Right renal pelvis (tissue), 4 donors: ENCODE data around the gene PSMC3IP. TPM values are rescaled to one million over a fixed set of nuclear protein-coding genes. Genes with fewer than 3 reads are reported as not detected.
A peak's percentile ranks its signal among the peaks of the same experiment; 100 is the strongest.
"Not testable (repeated sequence)": the region's sequence is repeated elsewhere in the genome, so short reads cannot be mapped to it uniquely, and the experiment has no call there.

Source experiments
- DNase-seq, 4 donors: peaks; one replicate each; pipeline ENCODE4 v3.0.0-alpha.2; 2013; ENCODE audit warnings: low read depth in 4 of 4, low spot score in 3 of 4, missing footprints in 1 of 4
- polyA plus RNA-seq, 4 donors: library from polyadenylated mRNA; unstranded; fragments of 120-200 nt; gene quantifications; one replicate each; pipeline ENCODE4 v1.2.1, GENCODE V29; 2013; ENCODE audit not compliant: insufficient read length in 4 of 4

PSMC3IP gene
- polyA plus RNA-seq, 4 donors = 16.7 to 17.9 (median 16.9) TPM

GRCh38 chr17:42562388-42563142 is 15.0 kb downstream of the PSMC3IP start:
- no peak for DNase-seq

GRCh38 chr17:42561897-42562387 is 15.6 kb downstream of the PSMC3IP start, which contains the start of gene COASY:
COASY (plus strand) TSS chr17:42562148; CDS start chr17:42562623, 475 bp downstream.
- DNase-seq = peak; percentile 95 to 98 (median 96)

DNA sequence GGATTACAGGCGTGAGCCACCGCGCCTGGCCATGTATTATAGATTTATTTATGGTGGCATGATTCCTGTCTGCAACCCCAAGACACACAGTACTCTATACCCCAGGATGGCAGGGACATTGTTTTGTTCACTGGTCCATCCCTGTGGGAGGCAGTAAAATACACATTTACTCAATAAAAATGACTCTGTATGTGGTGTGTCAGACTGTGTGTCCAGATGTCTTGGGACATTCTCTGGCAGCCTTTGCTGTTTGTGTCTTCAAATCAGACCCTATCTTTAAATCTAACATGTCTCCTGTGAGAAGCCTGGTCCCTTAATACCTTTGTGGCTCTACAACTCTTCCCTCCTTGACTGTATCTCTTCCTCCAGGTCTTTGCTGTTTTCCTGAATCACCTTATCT is 17.3 kb downstream of the PSMC3IP start:
- no peak for DNase-seq

DNA sequence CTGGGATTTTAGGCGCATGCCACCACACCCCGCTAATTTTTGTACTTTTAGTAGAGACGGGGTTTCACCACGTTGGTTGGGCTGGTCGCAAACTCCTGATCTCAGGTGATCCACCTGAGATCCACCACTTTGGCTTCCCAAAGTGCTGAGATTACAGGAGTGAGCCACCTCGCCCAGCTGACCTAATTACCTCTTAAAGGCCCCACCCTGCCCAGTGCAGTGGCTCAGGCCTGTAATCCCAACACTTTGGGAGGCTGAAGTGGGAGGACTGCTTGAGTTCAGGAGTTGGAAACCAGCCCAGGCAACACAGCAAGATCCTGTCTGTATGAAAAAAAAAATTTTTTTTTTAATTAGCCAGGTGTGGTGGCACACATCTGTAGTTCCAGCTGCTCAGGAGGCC is 18.5 kb downstream of the PSMC3IP start:
- no peak for DNase-seq

- not testable (repeated sequence) for DNase-seq
These were observed 21.4 kb downstream of the PSMC3IP start for GRCh38 chr17:42555961-42556617.

GRCh38 chr17:42555122-42555622 is 22.4 kb downstream of the PSMC3IP start:
- DNase-seq = no peak

DNA sequence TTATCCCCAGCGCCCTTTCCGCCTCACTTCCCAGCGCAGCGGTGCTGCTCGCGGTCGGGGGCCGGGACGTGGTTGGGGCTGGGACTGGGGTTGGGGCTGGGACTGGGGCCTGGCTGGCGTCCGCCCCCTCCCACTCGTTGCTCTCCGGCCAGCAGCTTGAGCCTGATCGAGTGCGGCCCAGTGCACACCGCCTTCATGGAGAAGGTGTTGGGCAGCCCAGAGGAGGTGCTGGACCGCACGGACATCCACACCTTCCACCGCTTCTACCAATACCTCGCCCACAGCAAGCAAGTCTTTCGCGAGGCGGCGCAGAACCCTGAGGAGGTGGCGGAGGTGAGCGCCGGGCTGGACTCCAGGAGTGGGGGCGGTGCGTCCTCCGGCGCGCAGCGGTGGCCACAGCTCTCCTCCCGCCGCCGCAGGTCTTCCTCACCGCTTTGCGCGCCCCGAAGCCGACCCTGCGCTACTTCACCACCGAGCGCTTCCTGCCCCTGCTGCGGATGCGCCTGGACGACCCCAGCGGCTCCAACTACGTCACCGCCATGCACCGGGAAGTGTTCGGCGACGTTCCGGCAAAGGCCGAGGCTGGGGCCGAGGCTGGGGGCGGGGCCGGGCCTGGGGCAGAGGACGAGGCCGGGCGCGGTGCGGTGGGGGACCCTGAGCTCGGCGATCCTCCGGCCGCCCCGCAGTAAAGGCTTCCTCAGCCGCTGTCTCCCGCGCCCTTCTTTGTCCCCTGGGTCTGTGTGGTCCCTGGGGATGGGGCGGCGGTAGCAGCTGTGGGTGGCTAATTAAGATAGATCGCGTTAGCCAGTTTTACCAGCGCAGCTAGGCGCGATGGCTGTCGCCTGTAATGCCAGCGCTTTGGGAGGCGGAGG is 23.0 kb downstream of the PSMC3IP start:
- peak in 3 of 4 donors; percentile 82 to 85 (median 82) for DNase-seq

DNA sequence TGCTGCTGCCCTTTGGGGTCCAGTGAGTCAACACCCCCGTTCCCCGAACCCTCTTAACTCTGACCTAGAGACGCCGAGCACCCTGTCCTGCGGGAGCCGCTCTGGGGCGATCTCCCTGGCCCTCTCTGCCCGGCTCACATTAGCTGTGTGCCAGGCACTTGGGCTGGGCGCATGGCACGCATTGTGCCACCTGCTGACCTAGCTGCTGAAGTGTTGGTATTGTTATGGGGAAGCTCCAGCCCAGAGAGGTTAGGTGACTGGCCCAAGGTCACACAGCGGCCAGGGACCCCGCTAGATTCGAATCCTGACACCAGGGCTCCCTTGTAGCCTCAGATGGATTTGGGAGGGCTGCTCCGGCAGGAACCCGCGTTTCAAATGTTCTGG is 23.7 kb downstream of the PSMC3IP start:
- DNase-seq = no peak

- no peak for DNase-seq
These were observed 24.2 kb downstream of the PSMC3IP start for GRCh38 chr17:42553161-42553818.

DNA sequence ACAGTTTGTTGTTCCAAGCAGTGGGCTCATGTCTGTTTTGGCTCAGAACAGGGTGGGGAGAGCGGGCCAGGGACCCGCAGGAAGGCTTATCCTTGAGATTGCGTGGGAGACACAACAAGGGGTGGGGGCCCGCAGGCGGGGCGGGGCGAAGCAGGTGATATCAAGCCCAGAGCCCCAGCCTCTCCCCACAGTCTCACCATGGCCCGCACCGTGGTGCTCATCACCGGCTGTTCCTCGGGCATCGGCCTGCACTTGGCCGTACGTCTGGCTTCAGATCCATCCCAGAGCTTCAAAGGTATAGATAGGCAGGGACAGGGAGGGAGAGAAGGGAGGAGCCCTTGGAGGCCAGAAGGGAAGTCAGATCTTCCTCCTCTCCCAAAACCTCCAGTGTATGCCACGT is 24.8 kb downstream of the PSMC3IP start, which contains the start of gene HSD17B1:
Gene HSD17B1, plus strand, starts transcription at position 188 of the 400 bp plus-strand sequence. Its CDS starts 11 bp downstream, at position 199.
- DNase-seq = not testable (repeated sequence)

GRCh38 chr17:42548993-42549755 is 28.4 kb downstream of the PSMC3IP start:
- DNase-seq = no peak

- no peak for DNase-seq
These were observed 29.3 kb downstream of the PSMC3IP start for GRCh38 chr17:42548070-42548837.

DNA sequence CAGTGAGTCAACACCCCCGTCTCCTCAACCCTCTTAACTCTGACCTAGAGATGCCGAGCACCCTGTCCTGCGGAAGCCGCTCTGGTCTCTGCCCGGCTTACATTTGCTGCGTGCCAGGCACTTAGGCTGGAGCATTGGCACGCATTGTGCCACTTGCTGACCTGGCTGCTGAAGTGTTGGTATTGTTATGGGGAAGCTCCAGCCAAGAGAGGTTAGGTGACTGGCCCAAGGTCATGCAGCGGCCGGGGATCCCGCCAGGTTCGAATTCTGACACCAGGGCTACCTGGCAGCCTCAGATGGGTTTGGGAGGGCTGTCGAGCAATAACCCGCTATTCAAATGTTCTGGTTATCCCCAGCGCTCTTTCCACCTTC is 29.8 kb downstream of the PSMC3IP start:
- DNase-seq = no peak

DNA sequence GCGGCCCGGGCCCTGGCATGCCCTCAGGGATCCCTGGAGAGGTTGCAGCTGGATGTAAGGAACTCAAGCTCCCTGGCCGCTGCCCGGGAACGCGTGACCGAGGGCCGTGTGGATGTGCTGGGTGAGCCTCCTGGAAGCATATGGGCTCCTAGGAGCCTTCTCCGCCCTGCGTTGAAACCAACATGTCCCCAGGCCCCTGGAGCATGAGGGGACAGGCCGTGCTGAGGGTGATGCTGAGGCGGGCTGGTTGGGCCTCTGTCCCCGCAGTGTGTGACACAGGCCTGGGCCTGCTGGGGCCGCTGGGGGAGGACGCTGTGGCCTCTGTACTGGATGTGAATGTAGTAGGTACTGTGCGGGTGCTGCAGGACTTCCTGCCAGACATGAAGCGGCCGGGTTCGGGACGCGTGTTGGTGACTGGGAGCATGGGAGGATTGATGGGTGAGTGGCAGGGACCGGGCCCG is 30.5 kb downstream of the PSMC3IP start:
- no peak for DNase-seq

DNA sequence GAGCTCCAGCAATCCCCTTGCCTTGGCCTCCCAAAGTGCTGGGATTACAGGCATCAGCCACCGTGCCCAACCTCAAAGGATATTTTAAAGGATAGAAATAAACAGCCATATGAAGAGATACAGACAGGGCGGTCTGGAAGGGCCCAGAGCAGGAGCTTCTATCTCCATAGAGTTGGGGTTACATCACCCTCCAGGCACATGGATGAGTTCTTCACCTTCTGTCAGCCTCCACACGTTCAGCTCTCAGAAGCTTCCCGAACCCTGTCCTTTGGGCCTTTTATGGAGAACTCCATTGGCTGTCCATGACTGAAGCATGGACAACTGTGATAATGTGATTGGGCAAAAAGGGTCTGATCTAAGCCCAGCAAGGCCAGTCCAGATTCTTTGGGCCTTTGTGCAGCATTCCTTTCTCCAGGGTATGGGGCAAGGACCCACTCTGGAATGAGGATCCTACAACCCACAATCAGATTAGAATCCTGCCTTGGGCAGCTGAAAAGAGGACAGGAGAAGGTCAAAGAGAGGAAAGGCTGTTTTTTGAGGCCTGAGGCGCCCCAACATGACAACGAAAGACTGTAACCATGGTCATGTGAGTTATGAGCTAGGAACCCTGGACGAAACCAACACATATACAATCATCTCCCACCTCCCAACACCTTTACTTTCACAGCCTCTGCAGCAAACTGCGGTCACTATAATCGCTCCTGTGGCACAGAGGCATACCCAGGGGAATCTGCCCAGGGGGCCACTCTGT is 31.6 kb downstream of the PSMC3IP start:
- not testable (repeated sequence) for DNase-seq

- DNase-seq = no peak
These were observed 32.6 kb downstream of the PSMC3IP start for GRCh38 chr17:42544874-42545283.

DNA sequence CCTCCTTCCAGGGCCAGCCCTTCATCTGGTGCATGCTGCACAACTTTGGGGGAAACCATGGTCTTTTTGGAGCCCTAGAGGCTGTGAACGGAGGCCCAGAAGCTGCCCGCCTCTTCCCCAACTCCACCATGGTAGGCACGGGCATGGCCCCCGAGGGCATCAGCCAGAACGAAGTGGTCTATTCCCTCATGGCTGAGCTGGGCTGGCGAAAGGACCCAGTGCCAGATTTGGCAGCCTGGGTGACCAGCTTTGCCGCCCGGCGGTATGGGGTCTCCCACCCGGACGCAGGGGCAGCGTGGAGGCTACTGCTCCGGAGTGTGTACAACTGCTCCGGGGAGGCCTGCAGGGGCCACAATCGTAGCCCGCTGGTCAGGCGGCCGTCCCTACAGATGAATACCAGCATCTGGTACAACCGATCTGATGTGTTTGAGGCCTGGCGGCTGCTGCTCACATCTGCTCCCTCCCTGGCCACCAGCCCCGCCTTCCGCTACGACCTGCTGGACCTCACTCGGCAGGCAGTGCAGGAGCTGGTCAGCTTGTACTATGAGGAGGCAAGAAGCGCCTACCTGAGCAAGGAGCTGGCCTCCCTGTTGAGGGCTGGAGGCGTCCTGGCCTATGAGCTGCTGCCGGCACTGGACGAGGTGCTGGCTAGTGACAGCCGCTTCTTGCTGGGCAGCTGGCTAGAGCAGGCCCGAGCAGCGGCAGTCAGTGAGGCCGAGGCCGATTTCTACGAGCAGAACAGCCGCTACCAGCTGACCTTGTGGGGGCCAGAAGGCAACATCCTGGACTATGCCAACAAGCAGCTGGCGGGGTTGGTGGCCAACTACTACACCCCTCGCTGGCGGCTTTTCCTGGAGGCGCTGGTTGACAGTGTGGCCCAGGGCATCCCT is 34.1 kb downstream of the PSMC3IP start:
- no peak for DNase-seq
